Uterus (tissue), 4 donors: Measurements from ENCODE around the gene CBX6. TPM values are rescaled to one million over a fixed set of nuclear protein-coding genes. Genes with fewer than 3 reads are reported as not detected.

Source experiments
- DNase-seq, 2 donors: peaks; one replicate each; pipeline ENCODE4 v3.0.0-alpha.2; 2019 to 2020
- H3K27ac ChIP-seq, 2 donors: fragments of 200-600 bp; sonication (generic); 1 replicate in 1 of 2; 2 replicates in 1 of 2; pipeline ENCODE4 v1.5.1; 2016 to 2018
- H3K27me3 ChIP-seq, 2 donors: fragments of 200-600 bp; sonication (generic); one replicate each; pipeline ENCODE4 v1.5.1; 2018 to 2019; ENCODE audit warnings: control low read depth in 1 of 2
- H3K36me3 ChIP-seq, 2 donors: fragments of 200-600 bp; sonication (generic); one replicate each; pipeline ENCODE4 v1.5.1; 2019; ENCODE audit warnings: control low read depth in 1 of 2
- H3K4me1 ChIP-seq, 2 donors: fragments of 200-600 bp; sonication (generic); one replicate each; pipeline ENCODE4 v1.5.1; 2018 to 2019; ENCODE audit warnings: control low read depth in 1 of 2
- H3K4me3 ChIP-seq, 2 donors: fragments of 200-600 bp; sonication (generic); 1 replicate in 1 of 2; 2 replicates in 1 of 2; pipeline ENCODE4 v1.5.1; 2018 to 2019; ENCODE audit warnings: mild to moderate bottlenecking in 1 of 2
- H3K9me3 ChIP-seq, 2 donors: fragments of 200-600 bp; sonication (generic); one replicate each; pipeline ENCODE4 v1.5.1; 2019; ENCODE audit warnings: control low read depth in 1 of 2
- CTCF ChIP-seq, 4 experiments: fragments of 200-600 bp in 2 of 4; fragments of 450-650 bp in 2 of 4; sonication (generic) in 2 of 4; IDR thresholded peaks; one replicate each; pipeline ENCODE4 v1.5.1; 2016 to 2019; ENCODE audit warnings: antibody characterized with exemption in 4 of 4, mild to moderate bottlenecking in 2 of 4, moderate library complexity in 1 of 4
- POLR2A ChIP-seq, 2 donors: fragments of 450-650 bp; IDR thresholded peaks; one replicate each; pipeline ENCODE4 v1.6.1; 2016; ENCODE audit warnings: antibody characterized with exemption in 2 of 2, mild to moderate bottlenecking in 1 of 2, moderate library complexity in 1 of 2
- intact Hi-C: fragments of 100-400 bp; cut with DNase I; formaldehyde crosslinking; loops from one replicate; pipeline ENCODE4 v1.15.1; 2023; ENCODE audit warnings: low total_unique reads
- total RNA-seq, 4 donors: library from RNA; depleted of rRNA in 3 of 4; stranded (reverse); fragments of >200 nt in 3 of 4; gene quantifications; one replicate each; pipeline versions ENCODE4 v1.1.0 to v1.2.4, GENCODE V29; 2014 to 2023
- donor health status: DM: yes; HTN: yes; CAD: no.

The CBX6 gene
- total RNA-seq, 4 donors from 2014 or later, result 11.0 to 145 (median 56.4) TPM

DNA sequence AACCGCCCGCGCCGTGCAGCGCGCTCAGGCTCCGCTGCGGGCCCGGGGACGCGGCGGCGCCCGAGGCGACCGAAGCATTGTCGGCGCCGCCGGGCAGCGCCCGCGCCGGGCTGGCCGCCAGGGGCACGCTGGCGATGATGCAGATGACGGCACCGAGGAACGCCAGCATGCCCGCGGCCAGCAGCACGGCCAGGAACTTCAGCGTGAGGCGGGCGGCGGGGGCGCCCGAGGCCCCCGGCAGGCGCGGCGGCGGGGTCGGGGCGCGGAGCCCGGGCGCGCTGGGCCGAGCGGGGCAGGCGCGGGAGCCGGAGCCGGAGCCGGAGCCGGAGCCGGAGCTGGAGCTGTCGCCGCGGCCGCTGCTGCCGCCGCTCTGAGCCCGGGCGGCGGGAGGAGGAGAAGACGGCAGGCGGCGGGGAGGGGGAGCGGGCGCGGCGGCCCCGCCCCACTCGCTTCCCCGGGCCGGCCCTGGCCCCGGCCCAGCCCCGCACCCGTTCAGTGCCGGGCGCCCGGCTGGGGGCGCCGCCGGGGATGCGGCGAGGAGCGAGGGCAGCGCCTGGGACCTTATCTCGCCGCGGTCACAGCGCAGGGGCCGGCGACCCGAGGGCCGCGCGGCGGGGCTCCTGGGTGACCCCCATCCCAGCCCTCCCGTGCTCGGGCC, 28.2 kb downstream of the CBX6 start, which contains the start of gene NPTXR:
TSS of gene NPTXR (minus strand) at position 372 of the 658 bp plus-strand sequence.
- peaks cover 0 to 10% of the 10 kb centered on the region in 2 donors for H3K4me1 ChIP-seq
- H3K27ac ChIP-seq, result peak within 1 kb of the TSS; percentile 64 to 80
- peak within 1 kb of the TSS; percentile 25 to 44 for H3K4me3 ChIP-seq
- H3K36me3 ChIP-seq, result no peaks in the 10 kb centered on the region
- H3K9me3 ChIP-seq, result no peaks in the 10 kb centered on the region
- TF ChIP-seq CTCF (IDR thresholded peaks at IDR 0.05), result no peak
- peak in 1 of 2 donors; percentile 80 for TF ChIP-seq POLR2A (IDR thresholded peaks at IDR 0.05)
- peak in 1 of 2 donors; percentile 61 for DNase-seq
- intact Hi-C loops, result no loop called here
- no peaks in the 10 kb centered on the region for H3K27me3 ChIP-seq

DNA sequence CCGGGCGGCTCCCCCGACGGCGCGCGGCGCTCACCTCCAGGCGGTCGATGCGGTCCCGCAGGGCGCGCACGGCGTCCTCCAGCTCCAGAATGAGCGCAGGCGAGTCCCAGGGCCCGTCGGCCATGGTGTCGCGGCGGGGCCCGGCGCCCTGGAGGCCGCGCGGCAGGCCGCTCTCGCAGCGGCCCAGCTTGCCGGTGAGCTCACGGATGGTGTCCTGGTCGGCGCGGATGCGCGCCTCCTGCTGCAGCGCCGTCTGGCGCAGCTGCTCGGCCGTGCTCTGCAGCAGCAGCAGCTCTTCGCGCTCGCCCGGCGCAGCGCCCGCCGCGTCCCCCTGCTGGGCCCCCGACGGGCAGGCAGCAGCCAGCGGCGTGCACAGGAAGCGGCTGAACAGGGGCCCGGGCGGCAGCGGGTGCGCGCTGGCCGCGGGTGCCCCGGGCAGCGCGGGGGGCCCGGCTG, 28.8 kb downstream of the CBX6 start:
- DNase-seq, result peak; percentile 41 to 63

GRCh38 chr22:38842512-38843200, 29.4 kb downstream of the CBX6 start:
- Histone ChIP-seq H3K4me3 (peak overlapping the region; percentile 25 to 44), H3K27ac (peak overlapping the region; percentile 64 to 69), H3K9me3 (no peaks in the 10 kb centered on the region), H3K27me3 (no peaks in the 10 kb centered on the region), H3K4me1 (peaks cover 0 to 10% of the 10 kb centered on the region in 2 donors), H3K36me3 (no peaks in the 10 kb centered on the region)
- TF ChIP-seq POLR2A (IDR thresholded peaks at IDR 0.05) (no peak), CTCF (IDR thresholded peaks at IDR 0.05) (no peak)
- intact Hi-C loops, result no loop called here
- DNase-seq, result no peak

More for the DNA sequence above, 28.8 kb downstream of the CBX6 start:
- H3K4me3 ChIP-seq, result peak overlapping the region; percentile 25 to 44
- H3K4me1 ChIP-seq, result peaks cover 0 to 10% of the 10 kb centered on the region in 2 donors
- H3K36me3 ChIP-seq, result no peaks in the 10 kb centered on the region
- H3K27me3 ChIP-seq, result no peaks in the 10 kb centered on the region
- TF ChIP-seq CTCF (IDR thresholded peaks at IDR 0.05) (peak in 3 of 4 experiments; percentile 33 to 71 (median 57)), POLR2A (IDR thresholded peaks at IDR 0.05) (peak in 1 of 2 donors; percentile 30)
- H3K9me3 ChIP-seq, result no peaks in the 10 kb centered on the region
- H3K27ac ChIP-seq, result peak overlapping the region; percentile 64 to 69
- intact Hi-C loops, result no loop called here

GRCh38 chr22:38841635-38842034, 30.4 kb downstream of the CBX6 start:
- Histone ChIP-seq H3K4me3 (no peak overlapping the region), H3K27ac (no peak overlapping the region), H3K36me3 (no peaks in the 10 kb centered on the region), H3K27me3 (no peaks in the 10 kb centered on the region), H3K4me1 (peaks cover 0 to 10% of the 10 kb centered on the region in 2 donors), H3K9me3 (no peaks in the 10 kb centered on the region)
- intact Hi-C loops, result no loop called here
- no peak for TF ChIP-seq POLR2A (IDR thresholded peaks at IDR 0.05)
- no peak for TF ChIP-seq CTCF (IDR thresholded peaks at IDR 0.05)
- no peak for DNase-seq

DNA sequence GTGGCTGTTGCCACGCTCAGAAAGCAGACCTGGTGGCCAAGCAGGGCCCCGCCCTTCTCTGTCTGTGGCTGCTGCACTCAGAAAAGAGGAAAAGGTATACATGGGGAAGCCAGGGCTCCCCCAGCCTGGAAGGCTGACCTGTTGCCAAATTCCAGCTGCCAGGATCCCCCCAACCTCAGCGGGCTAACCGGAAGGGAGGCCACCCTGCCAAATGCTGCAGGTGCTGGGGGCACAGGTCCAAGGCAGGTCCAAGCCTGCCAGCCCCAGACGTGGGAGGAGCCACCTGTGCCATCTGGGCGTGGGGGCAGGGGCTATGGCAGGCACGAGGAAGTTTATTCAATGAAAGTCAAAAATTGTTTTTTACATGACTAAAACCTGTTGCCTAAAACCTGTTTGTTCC, 30.8 kb downstream of the CBX6 start:
- TF ChIP-seq CTCF (IDR thresholded peaks at IDR 0.05) (no peak), POLR2A (IDR thresholded peaks at IDR 0.05) (no peak)
- intact Hi-C loops, result no loop called here

More for the DNA sequence above, 30.8 kb downstream of the CBX6 start:
- no peak for DNase-seq
- no peaks in the 10 kb centered on the region for H3K9me3 ChIP-seq
- no peak overlapping the region for H3K4me3 ChIP-seq
- H3K27ac ChIP-seq, result no peak overlapping the region
- no peaks in the 10 kb centered on the region for H3K36me3 ChIP-seq
- peaks cover 0 to 10% of the 10 kb centered on the region in 2 donors for H3K4me1 ChIP-seq
- no peaks in the 10 kb centered on the region for H3K27me3 ChIP-seq
